ENCODE results near the gene SMIM3.

DNA sequence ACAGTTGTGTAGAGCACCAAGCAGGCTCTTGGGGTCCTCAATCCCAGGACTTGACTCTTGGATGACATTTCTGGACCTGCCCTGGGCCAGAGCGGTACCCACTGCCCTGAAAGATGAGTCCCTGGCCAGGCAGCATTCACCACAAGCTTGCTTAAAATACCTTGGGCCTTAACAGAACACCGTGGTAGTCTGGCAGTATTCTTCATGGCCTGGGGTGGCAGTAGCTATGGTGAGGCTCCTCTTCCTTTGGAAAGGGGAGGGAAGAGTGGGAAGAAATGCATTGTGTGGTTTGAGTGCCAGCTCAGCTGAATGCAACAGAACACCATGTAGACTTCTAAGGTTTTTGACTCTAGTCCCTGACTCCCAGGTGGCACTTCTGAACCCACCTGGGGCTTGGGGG, 38.4 kb downstream of the SMIM3 start:
- TF ChIP-seq, protein P1, sequence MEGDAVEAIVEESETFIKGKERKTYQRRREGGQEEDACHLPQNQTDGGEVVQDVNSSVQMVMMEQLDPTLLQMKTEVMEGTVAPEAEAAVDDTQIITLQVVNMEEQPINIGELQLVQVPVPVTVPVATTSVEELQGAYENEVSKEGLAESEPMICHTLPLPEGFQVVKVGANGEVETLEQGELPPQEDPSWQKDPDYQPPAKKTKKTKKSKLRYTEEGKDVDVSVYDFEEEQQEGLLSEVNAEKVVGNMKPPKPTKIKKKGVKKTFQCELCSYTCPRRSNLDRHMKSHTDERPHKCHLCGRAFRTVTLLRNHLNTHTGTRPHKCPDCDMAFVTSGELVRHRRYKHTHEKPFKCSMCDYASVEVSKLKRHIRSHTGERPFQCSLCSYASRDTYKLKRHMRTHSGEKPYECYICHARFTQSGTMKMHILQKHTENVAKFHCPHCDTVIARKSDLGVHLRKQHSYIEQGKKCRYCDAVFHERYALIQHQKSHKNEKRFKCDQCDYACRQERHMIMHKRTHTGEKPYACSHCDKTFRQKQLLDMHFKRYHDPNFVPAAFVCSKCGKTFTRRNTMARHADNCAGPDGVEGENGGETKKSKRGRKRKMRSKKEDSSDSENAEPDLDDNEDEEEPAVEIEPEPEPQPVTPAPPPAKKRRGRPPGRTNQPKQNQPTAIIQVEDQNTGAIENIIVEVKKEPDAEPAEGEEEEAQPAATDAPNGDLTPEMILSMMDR (conservative IDR thresholded peaks at IDR 0.05; ENCODE audit: low read depth, low read length), result no peak
- no peak for TF ChIP-seq EZH2 (IDR thresholded peaks at IDR 0.05; ENCODE audit: borderline replicate concordance, low read depth, low read length, poor library complexity, severe bottlenecking)
